Measurements from ENCODE around the gene CPB2.

Gene CPB2

GRCh38 chr13:46006688-46007452 lies 98.0 kb downstream of the CPB2 start:
- H3K79me2 ChIP-seq (ENCODE audit: insufficient read depth, low read length), result no peaks in the 10 kb centered on the region
- no peak overlapping the region for H2AFZ ChIP-seq (ENCODE audit: low read length)
- H3K27ac ChIP-seq (ENCODE audit: low read depth, low read length, poor library complexity, severe bottlenecking), result no peak overlapping the region
- no peaks in the 10 kb centered on the region for H3K27me3 ChIP-seq (ENCODE audit: insufficient read depth, low read length)
- H3K4me3 ChIP-seq (ENCODE audit: low read depth, low read length, poor library complexity, severe bottlenecking), result no peak overlapping the region
- H3F3A ChIP-seq (ENCODE audit: insufficient read depth, low read length), result no peaks in the 10 kb centered on the region
- H3K9ac ChIP-seq (ENCODE audit: low read length), result no peak overlapping the region
- no peaks in the 10 kb centered on the region for H3K9me2 ChIP-seq (ENCODE audit: low read depth, low read length)
- TF ChIP-seq, protein P1, sequence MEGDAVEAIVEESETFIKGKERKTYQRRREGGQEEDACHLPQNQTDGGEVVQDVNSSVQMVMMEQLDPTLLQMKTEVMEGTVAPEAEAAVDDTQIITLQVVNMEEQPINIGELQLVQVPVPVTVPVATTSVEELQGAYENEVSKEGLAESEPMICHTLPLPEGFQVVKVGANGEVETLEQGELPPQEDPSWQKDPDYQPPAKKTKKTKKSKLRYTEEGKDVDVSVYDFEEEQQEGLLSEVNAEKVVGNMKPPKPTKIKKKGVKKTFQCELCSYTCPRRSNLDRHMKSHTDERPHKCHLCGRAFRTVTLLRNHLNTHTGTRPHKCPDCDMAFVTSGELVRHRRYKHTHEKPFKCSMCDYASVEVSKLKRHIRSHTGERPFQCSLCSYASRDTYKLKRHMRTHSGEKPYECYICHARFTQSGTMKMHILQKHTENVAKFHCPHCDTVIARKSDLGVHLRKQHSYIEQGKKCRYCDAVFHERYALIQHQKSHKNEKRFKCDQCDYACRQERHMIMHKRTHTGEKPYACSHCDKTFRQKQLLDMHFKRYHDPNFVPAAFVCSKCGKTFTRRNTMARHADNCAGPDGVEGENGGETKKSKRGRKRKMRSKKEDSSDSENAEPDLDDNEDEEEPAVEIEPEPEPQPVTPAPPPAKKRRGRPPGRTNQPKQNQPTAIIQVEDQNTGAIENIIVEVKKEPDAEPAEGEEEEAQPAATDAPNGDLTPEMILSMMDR (IDR thresholded peaks at IDR 0.05; ENCODE audit: low read length), result no peak
- no peak for TF ChIP-seq EZH2 (IDR thresholded peaks at IDR 0.05; ENCODE audit: borderline replicate concordance, low read length)
- no peak overlapping the region for H3K4me2 ChIP-seq (ENCODE audit: low read length)
- H3K4me1 ChIP-seq (ENCODE audit: insufficient read depth, low read length, severe bottlenecking), result no peaks in the 10 kb centered on the region
- no peaks in the 10 kb centered on the region for H4K20me1 ChIP-seq (ENCODE audit: insufficient read depth, low read length)
- peaks cover 60% of the 10 kb centered on the region for H3K36me3 ChIP-seq (ENCODE audit: insufficient read depth, low read length)
- H3K9me3 ChIP-seq (ENCODE audit: low read length), result no peaks in the 10 kb centered on the region

- Histone ChIP-seq H3K4me2 (ENCODE audit: low read length) (no peak overlapping the region), H3K9me3 (ENCODE audit: low read length) (no peaks in the 10 kb centered on the region), H3K9ac (ENCODE audit: low read length) (no peak overlapping the region), H2AFZ (ENCODE audit: low read length) (no peak overlapping the region), H3K27ac (ENCODE audit: low read depth, low read length, poor library complexity, severe bottlenecking) (no peak overlapping the region), H3K4me3 (ENCODE audit: low read depth, low read length, poor library complexity, severe bottlenecking) (no peak overlapping the region), H4K20me1 (ENCODE audit: insufficient read depth, low read length) (no peaks in the 10 kb centered on the region), H3K9me2 (ENCODE audit: low read depth, low read length) (no peaks in the 10 kb centered on the region), H3K27me3 (ENCODE audit: insufficient read depth, low read length) (no peaks in the 10 kb centered on the region), H3K4me1 (ENCODE audit: insufficient read depth, low read length, severe bottlenecking) (no peaks in the 10 kb centered on the region), H3F3A (ENCODE audit: insufficient read depth, low read length) (no peaks in the 10 kb centered on the region), H3K36me3 (ENCODE audit: insufficient read depth, low read length) (peaks cover 81% of the 10 kb centered on the region), H3K79me2 (ENCODE audit: insufficient read depth, low read length) (no peaks in the 10 kb centered on the region)
- no peak for TF ChIP-seq EZH2 (IDR thresholded peaks at IDR 0.05; ENCODE audit: borderline replicate concordance, low read length)
- TF ChIP-seq, protein P1 (IDR thresholded peaks at IDR 0.05; ENCODE audit: low read length), result no peak
Observed at GRCh38 chr13:46004491-46004890, 100.3 kb downstream of the CPB2 start.

All from OCI-LY1 (cell line).